DMS79 treated with DMSO at 0.1 percent for 48 hours (cell line): ENCODE data around the gene KLK1.

Experiments used
- DNase-seq: peaks from one replicate; lab custom pipeline; 2025; lab: John Stamatoyannopoulos, UW

KLK1 gene

DNA sequence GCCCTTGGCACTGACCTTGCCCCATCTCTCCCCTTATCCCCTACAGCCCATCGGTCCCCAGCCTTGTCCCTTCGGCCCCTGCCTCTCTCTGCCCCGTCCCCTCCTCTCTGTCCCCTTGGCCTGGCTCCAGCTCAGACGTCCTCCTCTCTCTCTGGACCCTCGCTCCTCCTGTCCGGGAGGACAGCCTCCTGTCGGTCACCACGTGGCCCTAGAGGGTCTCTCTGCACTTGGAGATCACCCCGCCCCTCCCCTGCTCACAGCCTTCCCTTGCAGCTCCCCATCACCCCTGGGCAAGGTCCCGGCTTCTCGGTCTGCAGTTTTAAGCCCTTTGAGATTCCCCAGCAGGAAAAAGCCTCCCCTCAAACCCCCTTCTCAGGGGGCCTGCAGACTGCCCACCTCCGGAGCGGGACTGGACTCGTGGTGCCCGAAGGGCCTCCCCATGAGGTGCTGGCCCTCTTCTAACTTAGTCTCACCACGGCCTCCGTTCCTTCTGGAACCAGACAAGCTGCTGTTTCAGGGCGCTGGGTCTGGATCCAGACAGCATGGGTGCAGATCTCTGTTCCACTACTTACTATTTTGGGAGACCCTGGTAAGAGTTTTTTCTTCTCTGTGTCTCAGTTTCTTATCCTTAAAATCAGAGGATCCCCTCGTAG, 13.1 kb upstream of the KLK1 start:
- DNase-seq = no peak

DNA sequence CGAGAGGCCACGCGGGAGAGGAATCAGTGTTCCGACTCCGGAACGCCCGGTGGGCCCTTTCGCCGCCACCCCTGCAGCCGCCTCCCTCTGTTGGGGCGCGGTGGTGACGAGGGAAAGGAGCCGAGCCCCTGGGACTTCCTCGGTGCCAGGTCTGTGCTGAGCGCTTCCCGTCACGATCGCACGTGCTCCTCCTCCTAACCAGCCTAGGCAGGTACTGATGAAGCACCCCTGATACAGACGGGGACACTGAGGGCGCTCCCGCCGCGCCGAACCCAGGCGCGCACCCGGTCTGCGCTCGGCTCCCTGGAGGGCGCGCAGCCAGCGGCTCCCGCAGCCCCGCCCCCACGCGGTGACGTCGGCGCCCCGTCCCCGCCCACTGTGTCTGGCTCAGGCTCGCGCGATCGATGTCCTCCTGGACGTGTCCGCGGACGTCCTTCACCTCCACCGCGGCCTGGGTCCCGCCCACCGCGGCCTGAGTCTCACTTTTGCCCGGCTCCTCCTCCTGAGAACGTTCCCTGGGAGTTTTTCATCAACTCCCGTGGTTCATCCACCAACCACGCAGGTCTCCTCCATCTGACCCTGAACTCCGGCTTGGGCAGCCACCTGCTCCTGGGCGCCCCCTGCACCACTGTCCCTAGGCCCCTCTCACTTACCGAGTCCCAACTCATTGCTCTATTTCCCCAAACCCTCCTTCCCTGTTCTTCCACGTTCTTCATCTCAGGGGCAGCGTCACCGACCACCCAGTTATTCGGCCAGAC, 12.4 kb upstream of the KLK1 start:
- peak; percentile 11 for DNase-seq

DNA sequence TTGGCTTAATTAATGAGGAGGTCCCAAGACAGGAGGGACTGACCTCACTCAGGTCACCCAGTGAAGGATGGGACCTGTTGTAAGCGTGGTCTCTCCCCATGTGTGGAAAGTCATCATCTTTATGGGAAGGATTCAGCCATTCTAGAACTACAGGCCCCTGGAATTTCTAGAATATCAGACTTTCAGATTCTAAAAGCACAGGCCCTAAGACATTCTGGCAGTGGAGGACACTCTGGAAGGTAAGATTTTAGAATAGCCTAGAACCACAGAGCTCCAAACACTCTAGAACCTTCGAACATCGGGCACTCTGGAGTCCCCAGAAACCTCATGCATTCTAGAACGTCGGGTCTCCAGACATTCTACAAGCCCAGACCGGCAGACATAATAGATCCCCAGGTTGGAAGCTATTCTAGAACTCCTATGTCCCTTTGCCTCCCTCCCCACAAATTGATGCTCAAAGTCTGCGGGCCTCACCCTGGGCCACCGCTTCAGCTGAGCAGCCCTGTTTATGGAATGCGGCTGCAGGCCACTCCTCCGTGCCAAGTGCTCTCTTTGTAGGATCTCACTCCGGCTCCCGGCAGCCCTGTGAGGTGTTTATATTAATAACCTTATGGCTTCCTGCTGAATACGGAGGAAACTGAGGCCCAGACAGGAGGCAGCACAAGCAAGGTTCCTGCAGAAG, 11.7 kb upstream of the KLK1 start:
- DNase-seq = no peak

DNA sequence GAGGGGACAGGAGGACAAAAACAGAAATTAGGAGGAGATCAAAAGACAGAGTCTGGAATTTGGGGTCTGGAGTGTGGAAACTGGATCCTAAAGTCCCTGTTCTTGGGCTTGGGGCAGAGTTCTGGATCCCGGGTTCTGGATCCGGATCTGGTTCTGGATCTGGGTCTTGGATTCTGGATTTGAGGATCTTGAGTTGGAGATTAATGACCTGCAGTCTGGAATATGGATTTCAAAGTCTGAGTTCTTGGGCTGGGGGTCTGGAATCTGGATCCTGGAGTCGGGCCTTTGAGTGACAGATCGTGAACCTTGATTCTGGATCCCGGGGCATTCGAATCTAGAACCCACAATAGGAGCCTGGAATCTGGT, 10.2 kb upstream of the KLK1 start:
- no peak for DNase-seq

DNA sequence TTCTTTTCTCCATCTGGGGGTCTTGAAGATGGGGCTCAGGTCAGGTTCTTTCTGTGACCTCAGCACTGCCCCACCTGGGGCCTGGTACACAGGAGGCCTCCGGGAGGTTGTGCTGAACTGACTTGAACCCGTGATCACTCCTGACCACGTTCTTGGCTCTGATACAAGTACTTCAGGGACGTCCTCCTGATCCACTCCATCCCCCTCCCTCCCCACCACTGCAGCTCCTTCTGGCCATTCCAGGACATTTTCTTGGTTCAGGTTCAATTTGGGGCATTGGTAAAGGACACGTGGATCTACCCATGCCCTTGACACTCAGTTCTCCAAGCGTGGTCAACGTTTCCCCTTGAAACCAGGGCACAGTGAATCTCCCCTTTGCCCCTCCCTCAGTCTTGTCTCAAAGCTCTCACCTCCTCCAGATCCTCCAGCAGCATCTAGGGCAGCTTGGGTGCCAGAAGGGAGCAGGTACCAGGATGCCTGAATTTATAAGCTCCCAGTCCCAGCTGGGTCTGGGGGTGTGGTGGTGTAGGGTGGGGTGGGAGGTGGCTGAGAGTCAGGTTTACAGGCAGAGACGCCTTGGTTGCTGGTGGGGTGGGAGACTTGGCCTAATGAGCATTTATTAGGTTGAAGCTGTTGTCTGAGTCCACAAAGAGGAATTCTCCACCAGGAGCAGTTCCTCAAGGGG, 9.7 kb upstream of the KLK1 start, which contains the start of gene KLK15:
KLK15 (minus strand) TSS at position 458 of the 685 bp plus-strand sequence. CDS start 2,082 bp downstream, outside the sequence.
- no peak for DNase-seq

DNA sequence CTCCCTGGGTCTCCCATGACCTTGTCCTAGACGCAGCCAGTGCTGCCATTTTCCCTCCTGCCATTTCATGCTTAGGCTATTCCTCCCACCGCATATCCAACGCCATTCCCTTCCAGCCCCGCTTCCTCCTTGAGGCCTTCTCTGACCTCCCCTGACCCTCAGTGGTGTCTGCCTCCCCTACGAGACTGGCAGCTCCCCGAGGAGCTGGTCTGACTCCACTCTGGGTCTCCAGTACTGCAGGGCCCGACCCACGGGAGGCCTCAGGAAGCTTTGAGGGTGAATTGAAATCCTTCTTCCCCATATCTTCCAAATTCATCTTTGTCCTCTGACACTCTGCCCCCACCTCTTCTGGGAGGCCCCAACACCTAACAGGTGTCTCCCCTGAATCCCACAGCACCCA, 9.1 kb upstream of the KLK1 start:
- DNase-seq = no peak

DNA sequence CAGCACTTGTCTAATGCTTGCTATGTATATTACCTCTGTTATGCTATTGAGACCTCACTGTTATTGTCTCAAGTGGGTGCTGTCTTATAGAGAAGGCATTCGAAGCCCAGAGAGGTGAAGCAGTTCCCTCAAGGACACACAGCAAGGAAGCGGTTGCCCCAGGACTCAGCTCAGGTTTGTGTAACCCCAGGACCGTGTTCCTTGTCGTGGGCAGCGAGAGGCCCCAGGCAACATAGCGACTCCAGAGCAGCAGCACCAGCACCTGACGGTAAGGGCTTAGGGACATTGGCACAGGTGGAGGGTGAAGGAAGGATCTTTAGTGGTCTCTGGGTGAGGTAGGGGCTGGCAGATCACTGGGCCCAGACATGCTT, 7.4 kb upstream of the KLK1 start:
- DNase-seq = no peak

DNA sequence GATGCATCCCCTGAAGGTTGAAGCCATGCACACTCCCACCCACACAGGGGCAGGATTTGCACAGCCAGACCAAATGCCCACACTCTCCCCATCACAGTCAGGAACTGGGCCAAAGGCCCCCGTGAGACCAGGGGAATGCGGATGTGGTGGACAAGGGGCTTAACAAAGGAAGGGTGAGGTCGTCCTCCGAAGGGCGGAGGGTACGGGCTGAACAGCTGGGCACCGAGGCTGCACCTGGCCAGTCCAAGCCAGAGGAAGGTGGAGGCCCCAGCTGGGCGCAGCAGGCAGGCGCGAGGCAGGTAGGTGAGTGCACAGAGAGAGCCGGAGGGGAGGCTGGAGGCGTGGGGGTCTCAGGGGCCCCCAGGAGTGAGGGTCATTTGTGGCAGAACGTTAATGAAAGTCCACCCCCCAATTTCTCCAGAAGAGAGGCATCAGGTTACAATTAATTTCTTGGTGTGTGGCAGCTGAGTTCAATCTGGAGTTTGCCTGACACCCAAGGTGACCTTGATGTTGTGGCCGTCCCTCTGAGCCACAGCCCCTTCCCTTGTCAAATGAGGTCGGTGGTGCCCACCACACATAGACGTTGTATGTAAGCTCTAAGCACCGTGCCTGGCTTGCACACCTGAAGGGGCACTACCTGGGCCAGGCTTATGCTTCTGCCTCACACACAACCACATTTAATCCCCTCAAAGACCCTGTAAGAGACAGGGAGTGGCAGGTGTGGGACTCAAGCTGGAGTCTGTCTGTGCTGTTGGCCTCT, 6.9 kb upstream of the KLK1 start:
- DNase-seq = no peak

DNA sequence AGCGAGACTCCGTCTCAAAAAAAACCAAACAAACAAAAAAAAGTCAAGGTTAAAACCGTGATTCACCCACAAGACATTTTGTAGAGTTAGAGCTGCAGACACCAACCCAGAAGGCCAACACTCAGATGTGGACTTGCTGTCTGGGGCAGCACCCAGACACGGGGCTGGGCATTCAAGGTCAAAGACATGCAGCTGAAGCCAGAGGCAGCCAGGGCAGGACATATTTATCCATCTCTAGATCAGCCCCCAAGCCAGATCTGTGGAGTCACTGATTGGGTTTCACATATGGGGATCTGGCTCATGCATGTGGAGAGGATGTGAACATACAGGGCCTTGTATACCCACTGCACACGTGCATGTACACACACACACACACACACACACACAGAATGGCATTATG, 6.2 kb upstream of the KLK1 start:
- no peak for DNase-seq

DNA sequence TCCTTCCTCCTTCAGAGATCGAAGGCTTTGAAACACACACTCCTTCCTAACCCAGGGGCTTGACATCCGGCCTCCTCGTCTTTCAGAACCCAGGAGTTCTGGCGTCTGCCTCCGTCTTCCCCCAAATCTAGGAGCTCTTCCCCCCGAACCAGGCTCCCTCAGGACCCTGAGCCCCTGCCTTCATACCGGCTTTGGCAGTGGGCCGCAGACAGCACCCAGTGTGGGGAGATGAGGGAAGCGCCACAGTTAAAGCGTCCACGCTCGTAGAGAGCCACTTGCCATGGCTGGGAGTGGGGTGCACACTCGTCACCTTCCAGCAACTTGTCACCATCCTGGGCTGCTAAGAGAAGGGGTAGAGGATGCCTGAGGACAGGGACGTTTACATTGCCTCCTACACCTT, 3.9 kb upstream of the KLK1 start:
- DNase-seq = no peak

DNA sequence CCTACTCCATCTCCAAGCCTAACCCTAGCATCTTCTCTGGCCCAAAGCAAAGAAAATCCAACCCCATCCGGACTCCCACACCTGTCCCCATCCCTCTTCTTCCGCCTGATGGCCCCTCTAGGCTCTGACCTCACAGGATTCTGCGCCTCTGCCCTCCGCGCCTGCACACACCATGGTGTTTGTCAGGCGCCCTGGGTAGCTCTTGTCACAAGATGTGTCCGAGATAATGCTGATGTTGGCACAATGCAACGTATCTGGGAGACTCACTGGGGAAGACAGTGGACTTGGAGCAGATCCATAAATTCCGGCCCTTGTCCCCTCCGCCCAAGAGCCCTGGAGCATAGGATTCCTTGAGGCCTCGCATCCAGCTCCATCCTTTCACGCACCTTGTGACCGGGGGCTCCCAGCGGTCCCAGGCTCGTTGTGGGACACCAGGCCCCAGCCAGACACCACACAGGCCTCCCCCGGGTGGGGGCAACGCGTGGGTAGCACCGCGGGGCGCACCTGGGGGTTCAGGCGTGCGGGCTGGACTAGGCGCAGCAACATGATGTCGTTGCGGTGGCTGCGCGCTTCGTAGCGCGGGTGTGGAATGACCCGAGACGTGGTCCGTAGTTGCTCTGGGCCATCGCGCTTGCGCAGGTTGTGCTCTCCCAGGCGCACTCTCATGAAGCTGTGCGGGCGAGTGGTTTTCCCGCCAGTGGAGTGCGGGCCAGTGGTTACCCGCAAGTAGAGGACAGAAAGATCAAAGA, 3.1 kb upstream of the KLK1 start:
- no peak for DNase-seq

DNA sequence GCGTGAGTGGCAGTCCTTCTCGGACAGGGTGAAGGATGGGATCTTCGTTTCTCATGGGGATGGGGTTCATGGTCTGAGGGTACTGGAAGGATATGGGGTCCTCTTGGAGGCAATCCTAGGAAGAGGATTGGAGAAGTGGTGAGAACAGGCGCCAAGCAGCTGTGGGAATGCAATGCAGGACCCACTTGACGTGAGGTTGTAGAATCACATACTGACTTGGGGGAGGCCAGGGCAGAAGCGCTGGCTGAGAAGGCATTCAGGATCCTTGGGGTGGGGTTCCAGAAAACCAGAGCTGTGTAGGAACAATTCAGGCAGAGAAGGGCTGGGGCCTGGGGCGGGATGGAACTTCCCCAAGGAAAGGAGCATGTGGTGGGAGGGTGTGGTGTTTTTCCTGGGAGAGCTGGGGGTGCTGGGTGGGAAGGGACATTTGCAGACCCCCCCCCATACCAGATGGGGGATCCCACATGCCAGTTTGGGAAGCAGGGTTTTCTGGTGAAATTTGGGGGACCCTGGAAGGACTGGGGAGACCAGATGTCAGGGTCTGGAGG, 852 bp downstream of the KLK1 start:
- no peak for DNase-seq

DNA sequence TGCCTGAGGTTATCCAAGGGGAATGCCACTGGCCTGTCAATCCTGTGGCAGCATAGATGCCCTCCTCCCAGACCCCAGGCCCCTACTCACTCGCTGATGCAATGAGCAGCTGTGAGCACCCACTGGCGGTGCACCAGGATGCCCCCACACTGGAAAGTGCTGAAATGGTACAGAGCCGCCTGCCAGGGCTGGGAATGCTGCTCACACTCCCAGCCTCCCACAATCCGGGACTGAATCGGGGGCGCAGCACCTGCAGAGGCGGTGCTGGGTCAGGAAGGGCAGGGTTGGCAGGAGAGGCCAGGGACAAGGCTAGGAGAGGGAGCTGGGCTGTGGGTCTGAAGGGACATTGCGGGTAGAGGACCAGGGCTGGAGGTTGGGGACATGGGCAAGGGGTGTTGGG, 2.0 kb downstream of the KLK1 start:
- DNase-seq = no peak

DNA sequence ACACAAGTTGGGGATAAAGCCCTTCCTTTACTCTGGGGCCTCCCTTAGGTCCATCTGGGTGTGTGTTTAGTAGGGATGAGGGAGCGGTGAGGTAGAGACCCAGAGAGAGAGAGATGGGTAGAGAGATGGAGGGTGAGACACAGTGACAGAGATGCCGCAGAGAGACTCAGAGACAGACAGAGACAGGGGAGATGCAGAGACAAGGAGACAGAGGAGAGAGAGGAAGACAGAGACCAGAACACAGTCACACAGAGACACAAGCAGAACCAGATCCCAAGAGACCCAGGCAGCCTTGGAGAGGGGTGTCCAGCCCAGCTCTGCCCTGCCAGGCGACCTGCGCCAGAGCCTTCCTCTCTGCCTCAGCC, 2.4 kb downstream of the KLK1 start:
- DNase-seq = no peak

DNA sequence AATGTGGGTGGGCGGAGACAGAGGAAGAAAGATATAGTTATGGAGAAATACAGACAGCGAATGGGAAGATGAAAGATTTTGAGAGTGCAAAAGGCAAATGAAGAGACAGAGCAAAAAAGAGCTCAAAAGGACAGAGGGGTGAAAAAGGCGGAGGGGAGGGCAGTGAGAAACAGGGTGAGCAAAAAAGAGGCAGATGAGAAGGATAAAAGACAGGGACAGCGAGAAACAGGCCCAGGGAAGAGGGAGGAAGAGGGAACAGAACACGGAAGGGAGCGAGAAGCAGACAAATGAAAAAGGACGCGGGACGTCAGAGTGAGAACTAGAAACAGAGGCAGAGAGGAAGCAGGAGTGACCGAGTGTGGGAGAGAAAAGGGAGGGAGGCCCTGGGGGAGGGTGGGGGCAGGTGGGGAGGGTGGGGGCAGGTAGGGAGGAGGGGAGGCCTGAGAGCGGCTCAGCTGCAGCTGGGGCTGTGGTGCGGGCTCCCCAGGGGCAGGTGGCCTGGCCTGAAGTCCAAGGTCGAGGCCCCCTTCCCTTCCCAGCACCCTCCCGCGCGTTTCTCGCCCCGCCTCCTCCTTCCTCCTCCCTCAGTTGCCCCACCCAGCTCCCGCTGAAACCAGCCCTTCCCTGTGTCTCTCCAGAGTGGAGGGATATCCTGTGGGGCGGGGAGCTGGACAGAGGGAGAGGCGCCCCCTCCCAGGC, 2.9 kb downstream of the KLK1 start:
- no peak for DNase-seq

DNA sequence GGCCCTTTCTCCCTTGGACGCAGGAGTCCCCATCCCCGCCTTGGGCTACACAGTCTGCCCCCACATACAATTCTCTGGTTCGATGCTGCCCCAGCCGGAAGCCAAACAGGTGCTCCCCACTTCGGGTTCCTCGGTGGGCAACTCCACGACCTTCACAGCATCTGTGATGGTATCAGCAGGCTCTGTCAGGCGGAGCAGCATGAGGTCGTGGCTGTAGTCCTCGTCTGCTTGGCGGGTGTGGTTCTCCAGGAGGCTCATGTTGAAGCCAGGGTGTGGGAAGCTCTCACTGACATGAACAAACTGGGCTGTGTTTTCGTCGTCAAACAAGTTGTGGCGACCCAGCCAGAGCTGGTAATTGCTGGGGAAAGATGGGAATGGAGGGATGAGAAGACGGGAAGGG, 3.5 kb downstream of the KLK1 start:
- no peak for DNase-seq

DNA sequence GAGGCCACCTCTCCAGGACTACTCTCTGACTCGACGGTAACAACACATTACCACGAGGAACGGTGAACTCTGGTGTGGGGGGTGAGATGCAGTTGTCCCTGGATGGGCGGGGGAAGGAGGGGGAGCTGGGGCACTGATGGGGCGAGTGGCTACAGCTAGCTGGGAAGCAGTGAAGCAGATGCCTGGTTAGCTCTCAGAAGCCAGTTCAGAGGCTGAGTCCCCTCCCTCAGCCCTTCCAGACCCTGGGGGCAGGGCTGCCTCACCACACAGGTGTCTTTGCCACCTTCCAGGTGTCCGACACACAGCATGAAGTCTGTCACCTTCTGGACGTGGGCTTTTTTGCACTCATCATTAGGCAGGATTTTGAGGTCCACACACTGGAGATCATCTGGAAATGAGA, 4.0 kb downstream of the KLK1 start:
- DNase-seq = no peak

DNA sequence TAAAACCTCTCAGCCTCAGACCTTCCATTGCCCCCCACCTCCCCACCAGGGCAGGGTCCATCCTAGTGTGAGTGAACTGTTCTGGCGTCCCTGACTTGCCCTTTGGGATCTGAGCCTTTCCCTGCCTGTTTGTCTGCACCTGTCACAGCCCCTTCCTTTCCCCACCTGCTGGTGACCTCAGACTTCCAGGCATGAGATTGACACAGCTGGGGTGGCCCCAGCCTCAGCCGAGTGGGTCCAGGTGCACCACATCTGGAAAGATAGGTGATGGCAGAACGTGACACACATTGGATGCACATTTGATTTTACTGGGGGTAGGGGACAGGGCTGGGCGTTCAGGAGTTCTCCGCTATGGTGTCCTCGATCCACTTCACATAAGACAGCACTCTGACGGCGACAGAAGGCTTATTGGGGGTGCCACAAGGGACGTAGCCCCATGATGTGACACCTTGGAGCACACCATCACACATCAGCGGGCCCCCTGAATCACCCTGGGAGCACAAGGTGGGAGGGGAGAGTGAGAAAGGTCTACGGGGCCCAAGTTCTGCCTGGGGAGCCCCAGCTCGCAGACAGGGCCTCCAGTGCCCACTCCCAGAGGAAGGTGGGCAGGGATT, 4.6 kb downstream of the KLK1 start:
- DNase-seq = no peak

DNA sequence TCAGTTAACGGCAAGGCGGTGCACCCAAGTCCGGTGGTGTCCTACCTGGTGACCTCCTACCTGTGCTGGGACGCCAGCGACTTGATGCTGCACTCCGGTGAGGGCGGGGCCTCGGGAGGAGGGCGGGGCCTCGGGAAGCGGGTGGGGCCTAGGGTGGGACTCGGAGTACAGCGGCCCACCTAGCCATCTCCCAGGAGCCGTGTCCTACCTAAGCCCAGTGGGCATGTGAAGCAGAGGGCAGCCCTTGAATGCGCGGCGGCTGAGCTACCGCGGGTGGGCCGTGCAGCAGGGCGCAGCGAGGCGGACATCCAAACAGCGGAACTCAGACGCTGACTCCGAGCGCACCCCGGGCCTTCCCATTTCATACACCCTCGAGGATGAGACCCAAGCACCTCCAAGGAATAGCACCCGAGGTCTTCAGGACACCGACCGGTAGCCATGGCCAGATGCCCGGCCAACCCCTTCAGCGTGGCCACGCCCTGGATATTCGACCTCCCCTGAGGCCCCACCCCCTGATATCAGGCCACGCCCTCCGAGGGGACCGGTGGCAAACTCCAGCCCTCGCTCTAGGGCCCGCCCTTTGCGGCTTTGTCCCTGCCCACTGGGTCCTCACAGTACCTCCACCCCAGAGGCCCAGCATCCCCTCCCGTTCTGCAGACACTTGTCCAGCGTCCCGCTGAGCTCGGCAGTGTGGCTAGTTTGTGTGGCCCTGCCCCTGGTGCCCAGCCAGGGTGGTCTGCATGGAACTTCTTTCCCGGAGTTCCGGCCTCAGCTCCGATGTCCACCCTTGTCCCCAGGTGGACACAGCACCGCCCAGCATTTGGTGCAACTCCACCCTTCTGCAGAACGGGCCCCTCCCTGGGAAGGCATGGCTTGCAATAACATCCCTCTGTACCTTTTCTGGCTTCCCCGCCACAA, 5.4 kb downstream of the KLK1 start:
- DNase-seq = peak; percentile 8
